Right atrium auricular region (tissue), 2 donors: Measurements from ENCODE around the gene GDI1. TPM values are rescaled to one million over a fixed set of nuclear protein-coding genes. Genes with fewer than 3 reads are reported as not detected.

Source experiments
- DNase-seq: peaks from one replicate; pipeline ENCODE4 v3.0.0-alpha.2; 2019; ENCODE audit warnings: low spot score
- H3K27ac ChIP-seq, 2 donors: fragments of 200-600 bp; sonication (generic); 1 replicate in 1 of 2; 2 replicates in 1 of 2; pipeline ENCODE4 v1.5.1; 2016 to 2019
- H3K27me3 ChIP-seq, 2 donors: fragments of 200-600 bp; sonication (generic); one replicate each; pipeline versions ENCODE4 v1.5.1 to v1.6.0; 2017 to 2019
- H3K36me3 ChIP-seq: fragments of 200-600 bp; sonication (generic); one replicate; pipeline ENCODE4 v1.5.1; 2016
- H3K4me1 ChIP-seq, 2 donors: fragments of 200-600 bp; sonication (generic); one replicate each; pipeline versions ENCODE4 v1.5.1 to v1.6.0; 2017 to 2019
- H3K4me3 ChIP-seq, 2 donors: fragments of 200-600 bp; sonication (generic); 1 replicate in 1 of 2; 2 replicates in 1 of 2; pipeline ENCODE4 v1.5.1; 2017 to 2019; ENCODE audit warnings: mild to moderate bottlenecking in 1 of 2, moderate library complexity in 1 of 2
- H3K9me3 ChIP-seq, 2 donors: fragments of 200-600 bp; sonication (generic); one replicate each; pipeline ENCODE4 v1.5.1; 2019
- total RNA-seq, 2 donors: library from RNA; depleted of rRNA; stranded (reverse); fragments of >200 nt; gene quantifications; one replicate each; pipeline ENCODE4 v1.1.0, GENCODE V29; 2016
- TF ChIP-seq, protein P1 (sequence below), 2 donors: fragments of 200-600 bp; sonication (generic); IDR thresholded peaks; one replicate each; pipeline ENCODE4 v1.5.1; 2019; ENCODE audit warnings: antibody characterized with exemption in 2 of 2

Gene GDI1
- total RNA-seq, 2 donors from 2014 or later: 73.8 to 116 TPM

DNA sequence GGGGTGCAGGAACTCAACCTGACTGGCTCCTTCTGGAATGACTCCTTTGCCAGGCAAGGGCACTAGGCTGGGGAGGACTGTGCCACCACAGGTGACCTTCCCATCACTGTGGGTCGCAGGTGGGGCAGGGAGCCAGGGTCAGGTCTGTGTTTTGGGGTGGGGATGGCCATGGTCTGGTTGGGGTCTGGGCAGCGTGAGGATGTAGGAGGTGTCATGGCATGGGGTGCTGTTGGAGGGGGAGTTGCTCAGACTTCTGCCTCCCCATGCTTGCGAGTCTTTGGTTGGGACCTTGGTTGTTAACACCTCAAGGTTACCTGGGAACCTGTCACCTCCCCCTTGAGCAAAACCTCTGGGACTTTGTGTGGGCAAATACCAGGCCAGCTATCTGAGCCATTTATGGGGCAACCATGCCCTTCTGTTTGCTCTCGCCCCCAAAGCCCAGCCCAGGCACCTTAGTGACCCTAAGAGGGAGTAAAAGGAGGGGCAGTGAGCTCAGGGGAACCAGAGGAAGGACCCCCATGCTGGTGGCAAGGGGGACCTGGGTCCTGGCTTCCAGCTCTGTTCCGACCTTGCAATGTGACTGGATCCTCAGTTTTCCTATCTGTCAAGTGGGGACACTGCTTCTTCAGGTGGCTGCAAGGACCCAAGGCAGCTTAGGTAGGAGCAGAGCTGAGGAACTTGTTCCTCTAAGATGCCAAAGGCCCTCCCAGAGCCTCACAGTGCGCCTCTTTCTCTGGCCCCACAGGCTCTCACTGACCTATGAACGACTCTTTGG lies 2.4 kb upstream of the GDI1 start:
- Histone ChIP-seq H3K9me3 (no peaks in the 10 kb centered on the region), H3K4me3 (no peak overlapping the region), H3K27ac (no peak overlapping the region), H3K27me3 (no peaks in the 10 kb centered on the region), H3K4me1 (peaks cover 0 to 26% of the 10 kb centered on the region in 2 donors), H3K36me3 (peaks cover 15% of the 10 kb centered on the region)
- no peak for DNase-seq
- TF ChIP-seq, protein P1, sequence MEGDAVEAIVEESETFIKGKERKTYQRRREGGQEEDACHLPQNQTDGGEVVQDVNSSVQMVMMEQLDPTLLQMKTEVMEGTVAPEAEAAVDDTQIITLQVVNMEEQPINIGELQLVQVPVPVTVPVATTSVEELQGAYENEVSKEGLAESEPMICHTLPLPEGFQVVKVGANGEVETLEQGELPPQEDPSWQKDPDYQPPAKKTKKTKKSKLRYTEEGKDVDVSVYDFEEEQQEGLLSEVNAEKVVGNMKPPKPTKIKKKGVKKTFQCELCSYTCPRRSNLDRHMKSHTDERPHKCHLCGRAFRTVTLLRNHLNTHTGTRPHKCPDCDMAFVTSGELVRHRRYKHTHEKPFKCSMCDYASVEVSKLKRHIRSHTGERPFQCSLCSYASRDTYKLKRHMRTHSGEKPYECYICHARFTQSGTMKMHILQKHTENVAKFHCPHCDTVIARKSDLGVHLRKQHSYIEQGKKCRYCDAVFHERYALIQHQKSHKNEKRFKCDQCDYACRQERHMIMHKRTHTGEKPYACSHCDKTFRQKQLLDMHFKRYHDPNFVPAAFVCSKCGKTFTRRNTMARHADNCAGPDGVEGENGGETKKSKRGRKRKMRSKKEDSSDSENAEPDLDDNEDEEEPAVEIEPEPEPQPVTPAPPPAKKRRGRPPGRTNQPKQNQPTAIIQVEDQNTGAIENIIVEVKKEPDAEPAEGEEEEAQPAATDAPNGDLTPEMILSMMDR (IDR thresholded peaks at IDR 0.05): no peak

DNA sequence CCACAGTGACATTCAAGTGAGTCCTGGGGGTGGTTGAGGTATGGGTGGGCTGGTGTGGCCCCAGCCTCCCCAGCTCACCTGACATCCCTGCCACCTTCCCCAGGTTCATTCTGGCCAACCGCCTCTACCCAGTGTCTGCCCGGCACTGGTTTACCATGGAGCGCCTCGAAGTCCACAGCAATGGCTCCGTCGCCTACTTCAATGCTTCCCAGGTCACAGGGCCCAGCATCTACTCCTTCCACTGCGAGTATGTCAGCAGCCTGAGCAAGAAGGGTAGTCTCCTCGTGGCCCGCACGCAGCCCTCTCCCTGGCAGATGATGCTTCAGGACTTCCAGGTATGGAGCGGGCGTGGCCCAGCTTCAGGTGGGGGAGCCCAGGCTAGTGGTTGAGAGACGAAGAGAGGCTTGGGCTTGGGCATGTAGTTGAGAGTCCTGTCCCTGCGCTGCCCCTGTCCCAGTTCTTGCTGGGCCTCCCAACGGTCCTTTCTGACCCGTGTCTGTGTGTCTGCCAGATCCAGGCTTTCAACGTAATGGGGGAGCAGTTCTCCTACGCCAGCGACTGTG lies 1.7 kb upstream of the GDI1 start:
- Histone ChIP-seq H3K27ac (no peak overlapping the region), H3K4me1 (peaks cover 0 to 22% of the 10 kb centered on the region in 2 donors), H3K4me3 (no peak overlapping the region), H3K36me3 (peaks cover 22% of the 10 kb centered on the region), H3K27me3 (no peaks in the 10 kb centered on the region), H3K9me3 (no peaks in the 10 kb centered on the region)
- no peak for DNase-seq
- TF ChIP-seq, protein P1 (IDR thresholded peaks at IDR 0.05): no peak

DNA sequence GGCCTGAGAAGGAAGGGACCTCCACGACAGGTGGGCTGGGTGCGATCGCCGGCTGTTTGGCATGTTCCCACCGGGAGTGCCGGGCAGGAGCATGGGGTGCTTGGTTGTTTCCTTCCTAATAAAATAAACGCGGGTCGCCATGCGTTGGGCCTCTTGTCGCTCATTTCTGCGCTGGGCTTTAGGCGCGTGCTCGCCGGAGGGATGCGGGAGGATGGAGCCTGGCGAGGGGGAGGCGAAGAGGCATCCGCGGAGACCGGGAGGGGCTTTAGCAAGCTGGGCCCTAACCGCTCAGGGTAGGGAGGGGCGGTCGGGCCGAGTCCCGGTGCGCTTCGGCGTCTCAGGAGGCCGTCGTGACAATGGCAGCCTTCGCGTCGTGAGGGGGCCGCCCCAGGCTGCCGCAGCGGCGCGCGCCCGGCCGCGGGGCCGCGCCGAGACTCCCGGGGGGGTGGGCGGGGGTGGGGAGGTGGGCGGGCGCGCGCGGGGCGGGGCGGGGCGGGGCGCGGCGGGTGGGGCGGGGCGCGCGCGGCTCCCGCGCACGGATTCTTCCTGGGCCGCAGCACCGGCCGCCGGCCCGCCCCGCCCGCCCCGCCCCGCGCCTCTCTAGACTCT lies 476 bp upstream of the GDI1 start:
- peak overlapping the region; percentile 85 to 89 for H3K27ac ChIP-seq
- peaks cover 0 to 15% of the 10 kb centered on the region in 2 donors for H3K4me1 ChIP-seq
- no peaks in the 10 kb centered on the region for H3K27me3 ChIP-seq
- DNase-seq: no peak
- TF ChIP-seq, protein P1 (IDR thresholded peaks at IDR 0.05): no peak
- H3K9me3 ChIP-seq: no peaks in the 10 kb centered on the region
- peak overlapping the region; percentile 66 to 71 for H3K4me3 ChIP-seq
- peaks cover 23% of the 10 kb centered on the region for H3K36me3 ChIP-seq

DNA sequence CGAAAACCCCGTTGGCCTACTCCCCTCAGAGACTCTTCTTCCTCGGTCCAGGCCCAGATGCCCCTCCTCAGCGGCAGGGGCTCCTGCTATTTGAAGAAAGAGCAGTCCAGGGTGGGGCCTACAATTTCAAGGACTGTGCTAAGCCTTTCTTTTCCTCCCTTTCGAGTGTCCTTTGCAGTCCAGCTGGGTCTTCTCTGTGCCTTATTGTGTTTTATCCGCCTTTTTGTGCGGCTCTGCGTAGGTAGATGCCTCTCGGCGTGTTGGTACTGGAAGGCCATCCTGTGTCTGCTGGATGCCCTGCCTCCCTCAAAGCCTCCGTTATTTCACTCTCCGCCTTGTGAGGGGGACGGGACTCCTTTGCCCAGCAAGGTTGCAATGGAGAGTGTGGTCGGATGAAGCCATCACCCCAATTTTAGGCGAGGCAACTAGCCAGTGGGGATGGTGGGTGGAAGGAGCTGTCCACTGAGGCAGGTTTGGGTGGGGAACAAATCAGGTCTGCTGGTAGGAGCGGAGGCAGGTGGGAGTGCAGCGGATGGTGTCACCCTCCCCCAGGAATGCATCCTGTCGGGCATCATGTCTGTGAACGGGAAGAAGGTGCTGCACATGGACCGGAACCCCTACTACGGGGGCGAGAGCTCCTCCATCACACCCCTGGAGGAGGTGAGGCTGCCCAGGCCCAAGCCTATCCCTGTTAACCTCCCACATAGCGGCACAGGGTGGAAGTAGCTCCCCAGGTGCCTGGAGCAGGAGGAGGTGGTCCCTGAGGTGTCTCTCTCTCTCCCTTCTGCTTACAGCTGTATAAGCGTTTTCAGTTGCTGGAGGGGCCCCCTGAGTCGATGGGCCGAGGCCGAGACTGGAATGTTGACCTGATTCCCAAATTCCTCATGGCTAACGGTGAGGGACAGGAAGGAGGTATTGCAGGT lies 1.3 kb downstream of the GDI1 start:
- Histone ChIP-seq H3K9me3 (no peaks in the 10 kb centered on the region), H3K4me1 (peaks cover 0 to 15% of the 10 kb centered on the region in 2 donors), H3K4me3 (peak overlapping the region; percentile 66 to 71), H3K27me3 (no peaks in the 10 kb centered on the region), H3K27ac (peak overlapping the region in 1 of 2 donors; percentile 85), H3K36me3 (peaks cover 31% of the 10 kb centered on the region)
- TF ChIP-seq, protein P1 (IDR thresholded peaks at IDR 0.05): no peak
- no peak for DNase-seq

DNA sequence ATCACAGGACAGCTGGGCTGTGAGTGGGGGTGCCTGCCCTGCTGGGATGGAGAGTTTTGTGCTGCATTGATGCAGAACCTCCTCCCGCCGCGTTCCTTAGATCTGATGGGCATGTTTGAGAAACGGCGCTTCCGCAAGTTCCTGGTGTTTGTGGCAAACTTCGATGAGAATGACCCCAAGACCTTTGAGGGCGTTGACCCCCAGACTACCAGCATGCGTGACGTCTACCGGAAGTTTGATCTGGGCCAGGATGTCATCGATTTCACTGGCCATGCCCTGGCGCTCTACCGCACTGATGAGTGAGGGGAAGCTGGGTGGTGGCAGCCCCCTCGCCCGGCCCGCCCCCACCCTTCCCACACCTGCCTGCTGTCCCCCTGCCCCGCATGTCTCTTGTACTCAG lies 2.9 kb downstream of the GDI1 start:
- H3K4me1 ChIP-seq: peaks cover 0 to 22% of the 10 kb centered on the region in 2 donors
- DNase-seq: no peak
- TF ChIP-seq, protein P1 (IDR thresholded peaks at IDR 0.05): no peak
- no peaks in the 10 kb centered on the region for H3K27me3 ChIP-seq
- no peaks in the 10 kb centered on the region for H3K9me3 ChIP-seq
- H3K4me3 ChIP-seq: no peak overlapping the region
- H3K27ac ChIP-seq: no peak overlapping the region
- H3K36me3 ChIP-seq: peaks cover 31% of the 10 kb centered on the region
